Measurements from ENCODE around the gene RNF150.
"Not testable (repeated sequence)": the region's sequence is repeated elsewhere in the genome, so short reads cannot be mapped to it uniquely, and the experiment has no call there.

The RNF150 gene

DNA sequence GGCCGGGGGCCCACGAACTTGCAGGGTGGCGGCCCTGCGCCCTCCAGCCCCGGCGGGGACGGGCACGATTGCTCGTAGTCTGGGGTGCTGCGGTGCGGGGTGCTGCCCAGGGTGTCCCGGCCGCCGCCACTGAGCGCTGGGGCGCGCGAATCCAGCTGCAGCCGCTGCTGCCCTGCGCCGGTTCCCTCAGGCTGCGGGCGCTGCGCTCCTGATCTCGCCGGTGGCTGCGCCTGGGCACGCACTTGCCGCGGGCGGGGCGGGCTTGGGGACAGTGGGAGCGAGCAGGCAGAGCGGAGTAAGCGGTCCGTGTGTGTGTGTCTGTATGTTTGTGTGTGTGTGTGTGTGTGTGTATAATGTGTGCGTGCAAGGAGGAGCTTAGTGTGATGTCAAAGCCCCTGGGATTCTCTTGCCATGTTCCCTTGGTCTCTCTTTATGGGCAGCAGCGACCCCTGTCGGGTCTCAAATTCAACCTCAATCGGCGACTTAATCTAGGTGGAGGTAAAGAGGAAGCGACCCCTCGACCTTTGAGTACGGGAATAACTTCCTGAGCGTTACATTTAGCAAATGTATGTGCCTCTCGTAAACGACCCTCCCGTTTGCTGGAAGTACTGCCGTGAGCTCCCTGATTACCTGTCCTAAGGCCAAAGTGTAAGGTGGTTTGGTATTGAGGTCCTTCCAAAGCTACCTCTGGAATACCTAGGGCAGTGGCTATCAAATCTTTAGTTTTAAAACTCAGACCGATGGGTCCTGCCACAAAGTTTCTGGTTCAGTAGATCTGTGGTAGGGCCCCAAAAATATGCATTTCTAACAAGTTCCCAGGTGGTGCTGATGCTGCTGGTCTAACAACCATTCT lies at the start of gene RNF150:
Gene RNF150 (minus strand): TSS at position 324 of the 853 bp plus-strand sequence.
- peak; percentile 45 for DNase-seq (ENCODE audit: low read depth)

DNA sequence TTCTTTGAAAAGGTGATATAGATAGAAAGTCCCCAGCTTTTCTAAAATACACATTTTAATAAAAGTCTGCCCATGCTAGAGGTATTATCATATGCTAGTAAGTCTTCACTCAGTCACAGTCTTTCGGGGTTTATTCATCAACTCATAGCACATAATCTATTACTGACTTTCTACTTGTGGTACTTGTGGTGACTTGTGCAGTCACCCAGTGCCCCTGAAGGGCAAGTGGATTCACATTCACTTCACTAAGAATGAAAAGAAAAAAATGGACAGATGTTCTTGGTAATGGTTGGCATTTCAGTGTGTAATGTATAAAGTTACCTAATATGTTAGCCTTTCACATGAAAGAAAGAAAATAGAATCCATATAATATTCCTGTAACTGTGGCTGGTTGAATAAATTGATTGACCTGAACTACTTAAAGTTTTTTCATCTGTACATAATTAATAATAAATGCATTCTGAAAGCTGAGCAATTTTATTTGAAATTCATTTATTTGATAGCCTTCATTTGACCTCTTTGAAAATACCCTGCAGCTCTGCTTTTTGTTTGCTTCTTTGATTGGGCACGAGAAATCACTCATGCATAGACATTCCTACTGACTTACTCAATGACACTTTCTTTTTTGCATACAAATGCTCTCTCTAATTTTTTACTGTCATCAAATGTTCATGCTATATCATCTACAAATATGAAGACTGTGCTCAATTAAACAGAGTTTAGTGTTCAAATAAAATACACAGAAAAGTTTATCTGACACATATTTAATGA lies 47.9 kb upstream of the RNF150 start:
- no peak for DNase-seq (ENCODE audit: low read depth)

DNA sequence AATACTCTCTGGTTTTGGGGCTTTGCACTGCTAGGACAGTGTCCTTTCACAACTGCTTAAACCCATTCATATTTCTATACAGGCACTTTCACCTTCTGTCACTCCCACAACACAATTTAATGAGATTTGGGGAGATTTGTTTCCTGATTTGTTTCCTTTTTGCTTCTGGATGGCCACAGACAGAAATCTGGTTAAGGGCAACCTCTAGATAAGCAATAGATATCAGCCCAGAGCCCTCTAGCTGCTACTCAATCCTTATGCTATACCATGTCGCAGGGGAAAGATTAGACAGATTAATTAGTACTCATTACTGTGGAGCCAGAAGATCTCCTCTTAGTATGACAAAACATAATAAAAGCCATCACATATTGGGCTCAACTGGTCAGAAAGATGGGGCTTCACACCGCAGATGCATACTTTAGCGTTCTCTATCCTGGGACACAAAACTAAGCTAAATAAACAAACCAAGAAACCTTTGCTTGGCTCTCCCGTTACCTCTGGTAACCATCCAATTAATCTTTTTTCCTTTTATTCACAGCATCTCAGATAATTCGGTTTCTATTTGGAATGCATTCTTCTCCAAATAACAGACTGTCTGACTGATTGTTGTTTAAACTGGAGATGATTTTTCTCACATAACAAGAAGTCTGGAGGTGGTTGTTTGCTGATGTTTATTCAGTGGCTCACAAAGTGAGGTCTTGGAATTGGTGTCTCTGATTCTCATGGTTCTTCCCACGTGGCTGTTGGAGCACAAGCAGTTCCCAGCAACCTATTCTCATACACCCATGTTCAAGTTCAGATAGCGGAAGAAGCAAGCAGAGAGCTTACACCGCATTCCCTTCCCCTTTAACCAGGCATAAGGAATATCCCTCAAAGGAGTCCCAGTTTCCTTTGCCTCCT lies 46.5 kb upstream of the RNF150 start:
- no peak for DNase-seq (ENCODE audit: low read depth)

DNA sequence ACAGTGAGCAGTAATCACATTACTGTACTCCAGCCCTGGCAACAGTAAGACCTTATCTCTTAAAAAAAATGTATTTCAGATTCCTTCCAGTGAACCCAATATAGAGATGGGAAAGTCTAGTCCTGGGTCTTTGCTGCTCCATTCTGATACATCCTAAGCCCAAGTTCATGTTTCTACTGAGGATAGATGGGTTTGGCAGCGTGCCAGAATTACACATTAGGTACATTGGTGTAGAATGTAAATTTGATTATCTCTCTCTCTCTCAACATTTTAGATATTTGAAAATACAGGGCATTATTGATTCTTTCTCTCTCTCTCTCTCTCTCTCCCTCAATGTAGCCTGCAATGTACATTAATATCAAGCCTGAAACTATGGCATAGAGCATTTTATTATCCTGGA lies 43.9 kb upstream of the RNF150 start:
- no peak for DNase-seq (ENCODE audit: low read depth)

DNA sequence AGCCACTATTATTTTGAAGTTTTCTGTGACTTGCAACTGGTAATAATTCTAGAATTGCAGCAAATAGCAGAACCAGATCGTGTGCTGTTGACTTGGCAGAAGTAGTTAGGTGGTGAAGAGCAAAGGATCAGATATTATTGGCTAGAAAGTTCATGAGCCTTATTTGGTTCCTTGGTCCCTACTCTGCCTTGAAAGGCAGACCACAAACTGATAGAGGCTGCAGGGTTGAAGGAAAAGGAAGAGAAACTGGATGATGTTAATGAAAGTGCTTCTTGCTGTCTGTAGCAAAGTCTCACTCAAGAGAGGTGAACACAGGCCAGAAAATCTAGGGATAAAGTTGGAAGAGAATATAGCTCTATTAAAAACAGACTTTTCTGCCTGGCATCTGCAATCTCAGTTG lies 41.2 kb upstream of the RNF150 start:
- DNase-seq (ENCODE audit: low read depth), result no peak

DNA sequence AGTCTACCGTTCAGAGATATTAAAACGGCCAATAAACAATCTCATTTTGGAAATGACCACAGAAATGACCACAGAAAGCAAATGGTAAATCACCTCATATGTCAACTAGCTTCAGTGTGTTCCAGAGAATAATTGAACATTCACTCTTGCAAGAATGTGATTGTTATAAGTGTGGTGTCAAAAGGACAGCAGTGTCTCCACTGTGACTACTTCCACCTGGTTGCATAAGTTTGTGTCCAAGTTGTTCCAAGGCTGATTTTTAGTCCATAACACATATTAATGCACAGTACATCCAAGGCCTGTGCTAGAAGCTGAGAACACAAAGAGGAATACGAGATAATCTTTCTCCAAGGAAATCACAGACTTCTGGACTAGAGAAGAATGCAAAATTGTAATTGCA lies 37.4 kb upstream of the RNF150 start:
- DNase-seq (ENCODE audit: low read depth), result no peak

DNA sequence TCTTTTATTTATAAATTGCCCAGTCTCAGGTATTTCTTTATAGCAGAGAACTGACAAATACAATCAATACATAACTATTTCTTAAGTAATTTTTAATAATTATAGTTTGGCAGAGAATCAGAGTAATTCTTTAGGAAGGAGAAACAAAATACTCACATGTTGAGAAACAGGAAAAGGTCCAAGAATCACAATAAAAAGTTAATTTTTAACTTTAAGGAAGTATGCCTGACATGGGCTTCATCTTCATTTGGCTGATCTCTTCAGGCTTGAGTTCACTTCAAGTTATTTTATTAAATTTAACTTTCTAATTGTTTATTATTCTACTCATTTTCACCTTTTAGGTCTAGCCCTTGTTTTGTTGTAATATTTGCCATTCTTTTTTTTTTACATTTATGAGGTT lies 36.1 kb upstream of the RNF150 start:
- DNase-seq (ENCODE audit: low read depth), result no peak

DNA sequence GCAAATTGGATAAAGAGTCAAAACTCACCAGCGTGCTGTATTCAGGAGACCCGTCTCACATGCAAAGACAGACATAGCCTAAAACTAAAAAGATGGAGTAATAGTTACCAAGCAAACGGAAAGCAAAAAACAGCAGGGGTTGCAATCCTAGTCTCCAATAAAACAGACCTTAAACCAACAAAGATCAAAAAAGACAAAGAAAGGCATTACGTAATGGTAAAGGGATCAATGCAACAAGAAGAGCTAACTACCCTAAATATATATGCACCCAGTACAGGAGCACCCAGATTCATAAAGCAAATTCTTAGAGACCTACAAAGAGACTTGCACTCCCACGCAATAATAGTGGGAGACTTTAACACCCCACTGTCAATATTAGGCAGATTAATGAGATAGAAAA lies 31.7 kb upstream of the RNF150 start:
- DNase-seq (ENCODE audit: low read depth), result not testable (repeated sequence)

DNA sequence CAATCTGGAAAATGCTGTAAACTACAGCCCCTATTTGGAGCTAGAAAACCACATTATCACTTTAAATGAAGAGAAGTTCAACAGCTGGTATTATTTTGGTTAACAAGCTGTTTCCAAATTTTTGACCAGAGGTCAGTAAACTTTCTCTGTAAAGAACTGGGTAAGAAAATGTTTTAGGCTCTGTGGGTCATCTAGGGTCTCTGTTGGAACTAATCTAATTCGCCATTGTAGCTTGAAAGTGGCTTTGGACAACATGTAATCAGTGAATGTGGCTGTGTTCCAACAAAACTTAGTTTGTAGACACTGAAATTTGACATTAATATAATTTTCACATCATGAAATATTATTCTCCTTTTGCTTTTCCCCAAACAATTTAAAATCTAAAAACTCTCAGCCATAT lies 25.8 kb upstream of the RNF150 start:
- DNase-seq (ENCODE audit: low read depth), result no peak

DNA sequence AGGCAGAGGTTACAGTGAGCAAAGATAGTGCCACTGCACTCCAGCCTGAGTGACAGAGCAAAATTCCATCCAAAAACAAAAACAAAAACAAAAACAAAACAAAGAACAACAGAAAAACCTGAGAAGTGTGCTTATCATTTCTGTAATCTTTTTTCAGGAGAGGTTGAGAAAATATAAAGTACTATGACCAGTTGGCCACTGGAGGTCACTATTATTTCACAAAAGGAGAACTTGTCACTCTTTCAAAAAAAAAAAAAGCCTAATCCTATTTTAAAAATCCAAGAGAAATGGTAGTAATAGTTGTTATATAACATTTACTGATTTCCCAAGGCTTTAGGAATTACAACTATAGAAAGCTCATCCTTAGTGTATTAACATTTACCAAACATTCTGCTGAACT lies 24.9 kb upstream of the RNF150 start:
- no peak for DNase-seq (ENCODE audit: low read depth)

DNA sequence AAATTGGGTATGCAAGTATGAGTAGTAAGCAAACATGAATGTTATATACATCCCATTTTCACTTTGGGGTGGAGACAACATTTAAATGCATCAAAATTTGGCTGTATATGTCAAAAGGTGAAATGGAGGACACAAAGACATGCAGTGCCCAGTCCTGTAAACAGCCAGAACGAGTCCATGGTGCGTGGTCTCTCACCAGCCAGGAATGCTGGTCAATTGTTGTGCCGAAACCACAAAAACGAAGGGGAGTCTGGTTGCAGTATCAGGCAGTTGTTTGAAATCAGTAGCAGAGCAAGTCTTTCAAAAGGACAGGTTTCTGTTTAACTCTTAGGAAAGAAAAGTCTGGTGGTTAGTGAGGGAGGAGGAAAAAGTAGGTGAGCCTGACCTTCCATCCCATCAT lies 22.3 kb upstream of the RNF150 start:
- no peak for DNase-seq (ENCODE audit: low read depth)

DNA sequence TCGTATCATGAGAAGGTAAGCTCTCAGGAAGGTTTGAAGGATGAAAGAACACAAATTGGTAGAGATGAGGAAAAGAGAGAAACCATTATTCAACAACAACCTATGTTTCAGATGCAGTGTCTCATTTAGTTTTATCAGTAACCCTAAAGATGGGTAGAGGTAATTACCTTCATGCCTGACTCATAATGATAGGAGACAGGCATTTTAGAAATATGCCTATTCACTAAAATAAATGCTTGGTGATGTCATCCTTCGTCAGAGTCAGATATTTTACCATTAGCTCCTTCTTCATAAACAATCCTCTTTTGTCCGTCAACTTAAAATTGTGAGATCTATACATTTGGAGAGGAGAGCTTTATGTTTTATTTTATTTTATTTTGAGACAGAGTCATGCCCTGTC lies 21.5 kb upstream of the RNF150 start:
- DNase-seq (ENCODE audit: low read depth), result no peak

DNA sequence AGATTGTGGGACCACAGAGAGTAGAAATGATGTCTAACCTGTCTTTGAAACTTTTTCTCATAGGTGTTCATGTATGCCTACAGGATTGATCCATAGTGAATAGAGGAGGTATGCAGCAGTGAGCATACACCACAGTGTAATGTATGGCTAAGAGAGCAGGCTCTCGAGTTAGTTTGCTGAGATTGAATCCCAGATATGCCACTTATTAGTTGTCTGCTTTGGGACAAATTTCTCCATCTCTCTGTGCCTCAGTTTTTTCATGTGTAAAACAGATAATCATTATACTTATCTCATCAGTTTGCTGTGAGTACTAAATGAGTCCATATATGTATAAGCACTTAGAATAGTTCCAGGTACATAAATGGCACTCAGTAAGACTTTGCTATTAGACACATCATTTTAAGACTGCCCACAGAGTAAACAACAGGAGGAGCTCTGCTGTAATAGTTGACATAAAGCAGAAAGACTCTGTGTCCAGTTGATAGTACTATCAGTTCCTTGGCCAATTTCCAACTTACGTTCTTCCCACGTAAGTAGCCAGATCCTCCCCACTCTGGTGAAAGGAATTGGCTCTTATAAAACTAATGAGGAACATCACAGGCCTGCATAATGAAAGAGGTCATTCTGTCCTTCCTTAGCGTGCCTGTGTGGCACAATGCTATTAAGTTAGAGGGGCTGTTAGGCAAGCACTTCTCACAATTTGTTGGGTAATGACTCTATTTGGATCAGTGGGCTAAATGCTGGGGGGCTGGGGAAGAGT lies 20.7 kb upstream of the RNF150 start:
- DNase-seq (ENCODE audit: low read depth), result no peak

DNA sequence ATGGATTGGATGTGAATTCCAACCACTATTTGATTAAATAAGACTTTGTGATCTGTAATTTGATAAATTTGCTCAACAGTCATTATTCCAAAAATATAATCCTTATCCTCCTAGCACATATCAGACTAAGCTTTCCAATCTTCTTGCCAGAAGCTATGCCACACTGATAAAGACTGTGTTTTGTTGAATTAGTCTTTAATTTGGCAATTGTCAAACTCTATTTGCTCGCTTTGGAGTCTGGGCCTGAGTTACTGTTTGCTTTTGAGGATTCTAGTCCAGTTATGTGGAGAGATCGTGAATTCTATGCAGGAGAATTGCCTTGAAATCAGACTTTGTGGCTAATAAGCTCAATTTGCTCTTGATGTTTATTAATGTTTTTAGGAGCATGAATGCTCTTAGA lies 10.9 kb upstream of the RNF150 start:
- DNase-seq (ENCODE audit: low read depth), result no peak

DNA sequence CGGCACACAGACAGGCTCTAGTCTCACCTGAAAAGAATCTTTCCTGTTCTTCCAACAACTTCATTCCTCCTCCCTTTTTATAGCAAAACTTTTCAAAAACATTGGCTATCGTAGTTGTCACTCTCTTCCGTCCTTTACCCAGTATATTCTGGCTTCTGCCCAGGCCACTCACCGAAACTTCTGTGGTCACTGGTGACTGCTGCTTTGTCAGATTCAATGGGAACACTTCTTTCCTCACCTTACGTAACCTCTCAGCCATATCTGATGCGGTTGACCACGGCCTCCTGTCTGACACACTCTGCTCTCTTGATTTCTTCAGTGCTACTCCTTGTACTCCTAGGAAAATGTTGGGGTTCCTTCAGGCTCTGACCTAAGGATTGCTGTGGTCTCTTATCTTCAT lies 9.2 kb upstream of the RNF150 start:
- no peak for DNase-seq (ENCODE audit: low read depth)

DNA sequence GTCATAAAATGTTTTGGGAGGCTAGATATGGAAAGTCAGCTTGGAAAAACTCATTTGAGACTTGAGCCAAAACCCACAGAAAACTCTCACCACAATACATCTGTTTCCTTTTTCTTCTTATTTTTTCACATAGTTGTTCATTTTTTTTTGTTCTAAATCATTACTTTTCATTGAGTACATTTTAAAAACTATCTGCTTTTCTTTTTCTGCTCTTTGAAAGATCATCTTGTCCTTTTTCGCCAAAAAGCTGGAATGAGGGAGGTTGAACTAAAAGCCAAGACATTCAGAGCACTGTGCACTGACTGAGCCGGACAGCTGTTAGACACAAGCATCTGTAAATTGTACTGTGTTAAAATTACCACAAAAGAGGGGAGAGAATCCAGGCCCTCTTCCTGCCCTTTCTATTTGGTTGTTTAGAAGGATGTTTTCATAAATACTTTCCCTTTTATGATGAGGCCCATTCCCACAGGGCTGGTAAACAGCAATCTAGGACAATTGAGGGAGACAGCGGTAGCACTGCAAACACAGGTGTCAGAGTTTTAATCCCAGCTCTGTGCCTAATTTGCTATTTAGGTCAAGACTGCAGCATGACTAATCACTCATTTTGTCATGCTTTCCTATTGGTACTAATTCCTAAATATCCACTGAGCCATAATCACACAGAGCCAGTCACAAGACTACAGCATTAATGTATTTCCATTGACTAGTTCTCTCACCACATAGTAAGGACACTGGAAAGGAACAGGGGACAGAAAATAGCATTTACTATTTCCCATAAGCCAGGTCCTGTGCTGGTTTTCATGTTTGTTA lies 7.3 kb upstream of the RNF150 start:
- no peak for DNase-seq (ENCODE audit: low read depth)

DNA sequence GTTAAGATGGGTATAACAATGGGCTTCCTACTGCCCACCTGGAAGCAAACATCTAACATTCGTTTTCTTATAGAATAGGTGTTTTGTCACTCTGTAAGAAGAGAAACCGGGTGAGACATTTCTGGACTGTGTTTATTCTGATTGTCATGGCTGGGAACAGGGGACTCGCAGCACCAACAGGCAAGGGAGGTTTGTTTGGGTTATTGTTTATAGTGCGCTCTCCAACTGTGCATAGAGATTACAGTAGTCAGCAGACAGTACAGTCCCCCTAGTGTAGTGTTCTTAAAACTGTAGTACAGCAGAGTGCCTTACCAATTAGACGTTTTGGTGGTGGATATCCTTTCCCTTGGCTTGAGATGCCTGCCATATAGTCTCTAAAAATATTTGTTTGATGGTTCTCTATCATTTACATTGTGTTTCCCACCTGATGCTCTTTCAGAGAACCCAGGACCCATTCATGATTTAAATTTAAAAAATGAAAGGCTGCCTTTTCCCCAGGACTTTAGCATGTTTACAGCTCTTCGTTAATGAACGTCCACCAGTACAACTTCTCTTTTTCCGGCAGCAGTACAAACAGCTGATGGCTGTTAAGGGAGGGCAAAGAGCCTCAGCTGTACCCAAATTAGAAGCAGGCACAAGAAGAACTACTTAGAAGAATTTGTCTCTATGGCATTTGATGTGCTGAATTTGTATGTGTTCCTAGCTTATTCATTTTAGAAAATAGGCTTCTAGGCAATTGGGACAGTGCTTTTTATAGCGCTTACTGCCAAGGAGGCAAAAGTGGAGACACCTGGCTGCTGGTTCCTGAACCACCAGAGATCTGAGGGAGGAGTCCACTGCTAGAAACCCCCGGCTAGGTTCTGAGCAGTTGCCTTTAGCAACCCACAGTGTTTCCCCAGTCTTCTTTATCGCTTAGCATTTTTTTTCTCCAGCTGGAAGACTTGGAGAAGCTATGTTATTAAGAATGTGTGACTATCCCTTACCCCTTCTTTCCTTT lies 1.0 kb upstream of the RNF150 start:
- DNase-seq (ENCODE audit: low read depth), result no peak

DNA sequence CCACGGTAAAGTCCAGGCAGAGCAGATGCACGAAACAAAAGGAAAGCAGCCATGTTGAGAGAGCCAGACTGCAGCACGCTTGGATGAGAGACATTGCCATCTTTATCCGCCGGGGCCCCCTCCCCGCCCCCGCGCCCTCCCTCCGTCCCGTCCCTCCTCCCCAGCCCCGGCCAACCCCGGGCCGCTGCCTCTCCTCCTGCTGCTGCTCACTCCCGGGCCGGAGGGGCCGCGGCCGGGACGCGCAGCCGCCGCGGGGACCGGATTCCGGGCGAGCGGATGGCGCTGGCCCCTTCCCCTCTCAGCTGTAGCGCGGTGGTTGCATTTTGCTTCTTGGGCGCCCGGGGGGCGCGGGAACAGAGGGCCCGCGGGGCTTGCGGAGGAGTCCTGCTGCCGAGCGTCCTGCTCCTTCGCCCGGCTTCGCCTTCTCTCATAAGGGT lies 542 bp downstream of the RNF150 start:
- no peak for DNase-seq (ENCODE audit: low read depth)

DNA sequence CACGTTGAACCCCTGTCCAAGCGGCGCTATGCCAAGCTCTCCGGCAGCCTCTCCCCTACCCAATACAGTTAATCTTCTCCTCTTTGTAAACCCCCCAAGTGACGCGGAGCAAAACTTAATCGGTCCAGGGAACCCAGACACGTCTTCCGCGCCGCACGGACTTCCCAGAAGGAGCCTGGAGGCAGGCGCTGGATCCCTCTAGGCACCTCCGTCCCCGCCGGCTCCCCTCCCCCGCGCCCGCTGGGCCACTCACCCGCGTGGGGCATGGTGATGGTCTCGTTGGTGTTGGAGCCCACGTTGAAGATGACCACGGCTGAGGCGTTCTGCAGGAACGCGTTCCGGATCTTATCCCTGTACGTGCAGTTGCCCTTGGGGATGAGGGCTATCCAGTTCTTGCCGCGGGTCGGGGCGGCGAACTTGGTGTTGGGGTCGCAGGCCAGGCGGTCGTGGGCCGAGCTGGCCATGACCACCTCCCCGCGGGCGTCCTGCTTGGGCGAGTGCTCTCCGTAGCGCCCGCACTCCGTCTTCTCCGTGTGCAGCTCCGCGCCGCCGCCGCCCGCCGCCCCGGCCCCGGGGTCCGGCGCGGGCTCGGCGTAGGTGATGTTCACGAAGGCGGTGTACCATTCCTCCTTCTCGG lies 1.1 kb downstream of the RNF150 start:
- no peak for DNase-seq (ENCODE audit: low read depth)

Data from activated T-cell treated with anti-CD3 and anti-CD28 coated beads for 48 hours (primary cell).